NCI-H1436 (cell line): ENCODE results near the gene HOXD8.
A peak's percentile ranks its signal among the peaks of the same experiment; 100 is the strongest.

Experiments
- DNase-seq: peaks from one replicate; lab custom pipeline; 2025; lab: John Stamatoyannopoulos, UW

The HOXD8 gene

GRCh38 chr2:176117162-176117822, 12.2 kb upstream of the HOXD8 start:
- DNase-seq: no peak

- DNase-seq: no peak
Observed at GRCh38 chr2:176117823-176118371, 11.6 kb upstream of the HOXD8 start.

DNA sequence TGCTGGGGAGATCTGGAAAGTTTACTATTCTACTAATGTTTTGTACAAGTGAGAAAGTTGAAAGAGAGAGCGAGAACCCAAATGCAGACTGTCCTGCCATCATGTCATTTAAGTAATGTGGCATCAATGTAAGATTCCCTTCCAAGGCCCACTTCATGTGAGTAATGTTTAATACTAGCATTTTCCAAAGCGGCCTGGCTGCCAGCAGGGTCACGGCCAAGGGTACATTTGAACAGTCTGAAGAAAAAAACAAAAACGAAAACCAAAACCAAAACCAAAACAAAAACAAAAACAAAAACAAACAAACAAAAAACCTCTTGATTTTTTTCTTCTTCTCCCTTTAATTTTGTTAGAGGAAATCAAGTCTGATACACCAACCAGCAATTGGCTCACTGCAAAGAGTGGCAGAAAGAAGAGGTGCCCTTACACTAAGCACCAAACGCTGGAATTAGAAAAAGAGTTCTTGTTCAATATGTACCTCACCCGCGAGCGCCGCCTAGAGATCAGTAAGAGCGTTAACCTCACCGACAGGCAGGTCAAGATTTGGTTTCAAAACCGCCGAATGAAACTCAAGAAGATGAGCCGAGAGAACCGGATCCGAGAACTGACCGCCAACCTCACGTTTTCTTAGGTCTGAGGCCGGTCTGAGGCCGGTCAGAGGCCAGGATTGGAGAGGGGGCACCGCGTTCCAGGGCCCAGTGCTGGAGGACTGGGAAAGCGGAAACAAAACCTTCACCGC, 10.7 kb upstream of the HOXD8 start:
- DNase-seq: no peak

DNA sequence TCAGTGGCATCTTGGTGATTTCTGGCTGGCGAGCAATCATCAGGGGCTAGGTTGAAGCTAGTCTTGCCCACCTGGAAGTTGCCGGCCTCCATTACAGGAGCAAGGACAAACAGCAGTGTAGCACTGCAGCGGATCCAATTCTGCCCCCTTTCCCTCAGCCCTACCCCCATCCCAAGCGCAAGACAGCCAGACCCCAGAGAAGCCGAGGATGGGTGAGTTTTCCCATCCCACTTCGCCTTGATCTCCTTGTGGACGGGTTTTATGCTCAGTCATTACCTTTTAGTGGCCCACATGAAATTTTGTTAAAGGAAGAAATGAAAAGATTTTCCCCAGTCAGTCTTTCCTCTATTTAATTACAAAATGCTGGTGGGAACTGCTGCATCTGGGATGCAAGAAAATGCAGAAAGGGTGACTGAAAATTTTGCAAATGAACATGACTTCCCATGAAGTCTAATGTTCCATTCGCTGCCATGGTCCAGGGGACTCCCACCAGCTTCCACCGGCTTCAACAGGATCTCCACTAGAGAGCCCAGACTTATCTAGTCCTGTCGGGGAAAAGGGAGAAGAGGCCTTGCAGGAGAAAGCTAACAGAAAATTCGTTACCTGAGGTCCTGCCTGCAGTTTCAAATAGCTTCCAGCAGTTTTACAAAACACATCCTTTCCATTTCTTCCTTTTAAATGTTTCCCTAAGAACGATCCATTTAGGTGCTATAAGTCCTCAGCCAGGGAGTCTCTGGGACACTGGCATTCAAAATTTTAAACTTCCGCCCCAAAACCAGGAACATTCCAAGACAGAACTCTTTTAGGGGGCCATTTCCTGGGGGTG, 8.9 kb upstream of the HOXD8 start:
- no peak for DNase-seq

DNA sequence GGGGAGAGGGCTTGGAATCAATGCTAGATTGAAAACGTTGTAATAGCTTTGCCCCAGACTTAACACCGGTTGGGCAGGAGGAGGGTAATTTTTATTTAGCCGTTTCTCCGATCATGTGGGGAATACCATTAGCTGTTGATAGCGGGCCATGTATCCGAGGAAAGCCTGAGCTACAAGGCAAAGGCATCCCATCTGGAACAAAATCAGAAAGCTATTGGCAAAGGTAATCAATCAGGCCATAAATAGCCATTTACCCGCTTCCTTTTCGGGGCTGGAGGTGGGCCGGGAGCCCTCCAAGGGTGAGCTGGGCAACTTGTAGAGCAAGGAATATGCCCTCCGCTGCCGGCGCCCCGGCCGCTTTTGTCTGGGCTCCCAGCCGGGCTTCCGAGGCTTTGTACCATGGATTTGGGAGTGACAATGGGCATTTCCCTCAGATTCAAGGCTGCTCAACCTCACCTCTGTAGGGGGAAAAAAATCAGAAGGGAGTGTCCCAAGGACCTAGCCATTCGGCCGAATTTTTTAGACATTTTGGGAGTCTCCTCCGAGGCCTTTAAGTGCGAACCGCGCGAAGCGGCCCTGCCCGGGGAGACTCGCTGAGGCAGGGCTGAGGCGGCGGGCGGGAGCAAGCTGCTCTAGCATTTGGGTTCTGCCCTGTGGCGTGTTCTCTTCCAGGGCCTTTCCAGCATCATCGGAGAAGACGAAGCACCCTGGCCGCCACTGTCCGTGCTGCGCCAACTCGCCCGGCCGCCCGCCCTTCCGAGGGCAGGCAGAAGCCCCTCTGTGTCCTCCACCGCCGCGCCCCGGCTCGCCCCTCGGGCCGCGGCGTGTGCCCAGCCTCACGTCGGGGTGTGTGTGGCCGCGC, 8.1 kb upstream of the HOXD8 start:
- DNase-seq: no peak

DNA sequence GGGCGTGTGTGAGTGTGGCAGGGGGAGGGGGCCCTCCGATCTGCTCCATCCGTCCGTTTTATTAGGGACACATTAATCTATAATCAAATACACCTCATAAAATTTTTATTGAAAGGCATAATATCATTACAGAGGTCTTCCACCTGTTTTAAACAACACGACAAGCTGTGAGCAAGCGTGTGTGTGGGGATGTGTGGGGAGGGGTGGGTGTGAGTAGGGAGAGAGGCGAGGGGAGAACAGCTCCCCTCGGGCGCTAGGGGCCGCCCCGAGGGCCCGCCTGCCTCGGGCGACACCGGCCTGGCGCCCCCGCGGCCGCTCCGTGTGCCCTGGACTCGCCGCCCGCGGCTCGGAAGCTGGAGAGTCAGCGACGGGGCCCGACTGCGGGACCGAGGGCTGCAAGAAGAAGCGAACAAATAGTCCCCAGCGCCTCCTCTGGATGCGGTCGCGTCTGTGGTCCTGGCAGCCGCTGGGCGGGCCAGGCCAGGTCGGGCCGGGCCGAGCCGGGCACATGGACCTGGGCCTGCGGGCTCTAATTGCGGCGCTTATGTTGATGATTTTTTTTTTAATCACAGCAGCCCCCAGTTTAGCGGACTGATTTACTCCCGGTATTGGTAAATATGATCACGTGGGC, 7.3 kb upstream of the HOXD8 start:
- no peak for DNase-seq

DNA sequence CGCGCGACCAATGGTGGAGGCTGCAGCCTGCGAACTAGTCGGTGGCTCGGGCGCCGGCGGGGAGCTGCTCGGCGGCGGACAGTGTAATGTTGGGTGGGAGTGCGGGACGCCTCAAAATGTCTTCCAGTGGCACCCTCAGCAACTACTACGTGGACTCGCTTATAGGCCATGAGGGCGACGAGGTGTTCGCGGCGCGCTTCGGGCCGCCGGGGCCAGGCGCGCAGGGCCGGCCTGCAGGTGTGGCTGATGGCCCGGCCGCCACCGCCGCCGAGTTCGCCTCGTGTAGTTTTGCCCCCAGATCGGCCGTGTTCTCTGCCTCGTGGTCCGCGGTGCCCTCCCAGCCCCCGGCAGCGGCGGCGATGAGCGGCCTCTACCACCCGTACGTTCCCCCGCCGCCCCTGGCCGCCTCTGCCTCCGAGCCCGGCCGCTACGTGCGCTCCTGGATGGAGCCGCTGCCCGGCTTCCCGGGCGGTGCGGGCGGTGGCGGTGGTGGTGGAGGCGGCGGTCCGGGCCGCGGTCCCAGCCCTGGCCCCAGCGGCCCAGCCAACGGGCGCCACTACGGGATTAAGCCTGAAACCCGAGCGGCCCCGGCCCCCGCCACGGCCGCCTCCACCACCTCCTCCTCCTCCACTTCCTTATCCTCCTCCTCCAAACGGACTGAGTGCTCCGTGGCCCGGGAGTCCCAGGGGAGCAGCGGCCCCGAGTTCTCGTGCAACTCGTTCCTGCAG, 6.7 kb upstream of the HOXD8 start, which contains the start of gene HOXD9:
Gene HOXD9, plus strand, starts transcription at position 37 of the 728 bp plus-strand sequence. Its CDS starts 50 bp downstream, at position 87.
- DNase-seq: peak; percentile 33

- DNase-seq: no peak
Observed at GRCh38 chr2:176123411-176124109, 5.9 kb upstream of the HOXD8 start.

- DNase-seq: no peak
Observed at GRCh38 chr2:176124110-176124946, 5.2 kb upstream of the HOXD8 start.

GRCh38 chr2:176124947-176125771, 4.3 kb upstream of the HOXD8 start:
- no peak for DNase-seq

DNA sequence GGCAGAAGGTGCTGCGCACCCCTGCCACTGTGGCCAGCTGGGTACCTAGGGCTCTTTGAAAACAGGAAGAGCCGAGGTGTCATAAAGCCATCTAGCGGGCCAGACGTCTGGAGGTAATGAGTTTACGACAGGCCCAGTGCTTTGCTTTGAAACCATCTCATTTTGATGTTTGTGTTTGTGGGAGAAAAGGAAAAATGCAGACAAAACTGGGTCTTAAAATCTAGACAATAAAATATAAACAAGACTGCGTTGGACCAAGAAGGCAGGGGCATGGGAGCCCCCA, 3.8 kb upstream of the HOXD8 start:
- DNase-seq: no peak

GRCh38 chr2:176126929-176127773, 2.4 kb upstream of the HOXD8 start:
- DNase-seq: peak; percentile 58

DNA sequence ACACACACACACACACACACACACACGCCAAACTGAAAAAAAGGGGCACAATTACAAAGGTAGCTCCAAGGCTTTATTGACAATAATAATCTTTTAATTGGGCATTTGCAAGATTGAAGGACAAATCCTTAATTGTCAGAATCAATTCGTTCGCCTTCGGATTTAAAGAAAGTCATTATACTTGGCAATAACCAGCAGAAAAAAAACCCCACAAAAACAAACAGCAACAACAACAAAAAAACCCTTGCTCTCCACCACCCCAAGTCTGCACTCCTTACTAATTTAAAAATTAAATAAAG, 1.8 kb upstream of the HOXD8 start:
- DNase-seq: no peak

- no peak for DNase-seq
Observed at GRCh38 chr2:176128172-176128981, 1.1 kb upstream of the HOXD8 start.

- DNase-seq: peak; percentile 65
Observed at GRCh38 chr2:176129813-176130146, 275 bp downstream of the HOXD8 start.

DNA sequence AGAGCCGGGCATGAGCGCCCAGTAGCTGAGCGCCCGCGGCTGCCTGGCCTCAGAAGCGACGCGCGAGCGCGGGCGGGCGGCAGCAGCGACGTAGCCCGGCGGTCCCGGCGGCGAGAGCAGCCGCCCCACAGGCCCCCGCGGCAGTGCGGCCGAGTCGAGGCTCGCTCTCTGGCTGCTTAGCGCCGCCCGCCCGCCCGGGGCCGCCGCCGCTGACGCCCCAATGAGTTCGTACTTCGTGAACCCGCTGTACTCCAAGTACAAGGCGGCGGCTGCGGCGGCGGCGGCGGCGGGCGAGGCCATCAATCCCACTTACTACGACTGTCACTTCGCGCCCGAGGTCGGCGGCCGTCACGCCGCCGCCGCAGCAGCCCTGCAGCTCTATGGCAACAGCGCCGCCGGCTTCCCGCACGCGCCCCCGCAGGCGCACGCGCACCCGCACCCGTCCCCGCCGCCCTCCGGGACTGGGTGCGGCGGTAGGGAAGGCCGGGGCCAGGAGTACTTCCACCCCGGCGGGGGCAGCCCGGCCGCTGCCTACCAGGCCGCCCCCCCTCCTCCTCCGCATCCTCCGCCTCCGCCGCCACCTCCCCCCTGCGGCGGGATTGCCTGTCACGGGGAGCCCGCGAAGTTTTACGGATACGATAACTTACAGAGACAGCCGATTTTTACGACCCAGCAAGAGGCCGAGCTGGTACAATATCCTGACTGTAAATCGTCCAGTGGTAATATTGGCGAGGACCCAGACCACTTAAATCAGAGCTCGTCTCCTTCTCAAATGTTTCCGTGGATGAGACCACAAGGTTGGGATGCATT, 847 bp downstream of the HOXD8 start:
- DNase-seq: peak; percentile 48
